Activated naive CD4-positive, alpha-beta T cell treated with anti-CD3 and anti-CD28 coated beads, Interleukin-2, amount 50 U/mL, for 72 hours (primary cell): ENCODE measurements around the gene ZNF43. TPM values are rescaled to one million over a fixed set of nuclear protein-coding genes. Genes with fewer than 3 reads are reported as not detected.
"Not testable (repeated sequence)": the region's sequence is repeated elsewhere in the genome, so short reads cannot be mapped to it uniquely, and the experiment has no call there.

Experiments
- ATAC-seq, 2 donors: fragments of 150-1000 bp; cut with Tn5 transposase; 2 replicates each; pipeline ENCODE4 v1.10.0; 2021; ENCODE audit warnings: mild to moderate bottlenecking in 2 of 2, moderate library complexity in 2 of 2
- DNase-seq, 2 donors: peaks; one replicate each; pipeline ENCODE4 v3.0.0; 2021 to 2022; ENCODE audit warnings: low spot score in 2 of 2
- H3K27ac Mint-ChIP-seq, 2 donors: one replicate each; pipeline ENCODE4 v1.8.0; 2022; ENCODE audit warnings: mild to moderate bottlenecking in 2 of 2, mixed read lengths in 2 of 2
- H3K36me3 Mint-ChIP-seq, 2 donors: one replicate each; pipeline ENCODE4 v1.8.0; 2022; ENCODE audit warnings: mixed read lengths in 2 of 2
- H3K9me3 Mint-ChIP-seq, 2 donors: one replicate each; pipeline ENCODE4 v1.8.0; 2022; ENCODE audit warnings: mixed read lengths in 2 of 2
- total RNA-seq, 2 donors: library from RNA; stranded (reverse); gene quantifications; one replicate each; pipeline ENCODE4 v1.2.3, GENCODE V29; 2022

ZNF43 gene
- total RNA-seq, 2 donors from 2014 or later: 34.0 to 37.7 TPM

GRCh38 chr19:21838646-21839045, 2.7 kb upstream of the ZNF43 start:
- H3K36me3 Mint-ChIP-seq: peaks cover 44 to 69% of the 10 kb centered on the region in 2 donors
- no peak overlapping the region for H3K27ac Mint-ChIP-seq
- H3K9me3 Mint-ChIP-seq: peaks cover 0 to 5% of the 10 kb centered on the region in 2 donors
- DNase-seq (no peak), ATAC-seq (no peak)

- DNase-seq (no peak), ATAC-seq (peak in 1 of 2 donors; percentile 0)
- Mint-ChIP-seq H3K27ac (peak overlapping the region; percentile 94 to 98), H3K9me3 (no peaks in the 10 kb centered on the region), H3K36me3 (peaks cover 32 to 71% of the 10 kb centered on the region in 2 donors)
Observed at GRCh38 chr19:21835429-21835809, 563 bp downstream of the ZNF43 start.

DNA sequence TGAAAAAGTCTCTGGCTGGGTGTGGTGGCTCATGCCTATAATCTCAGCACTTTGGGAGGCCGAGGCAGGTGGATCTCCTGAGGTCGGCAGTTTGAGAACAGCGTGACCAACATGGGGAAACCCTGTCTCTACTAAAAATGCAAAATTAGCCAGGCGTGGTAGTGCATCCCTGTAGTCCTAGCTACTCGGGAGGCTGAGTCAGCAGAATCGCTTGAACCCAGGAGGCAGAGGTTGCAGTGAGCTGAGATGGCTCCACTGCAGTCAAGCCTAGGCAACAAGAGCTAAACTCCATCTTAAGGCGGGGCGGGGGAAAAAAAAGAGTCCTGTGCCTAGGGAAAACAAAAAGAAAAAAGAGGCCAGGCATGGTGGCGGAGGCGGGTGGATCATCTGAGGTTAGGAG, 2.2 kb downstream of the ZNF43 start:
- no peak for ATAC-seq
- no peak for DNase-seq
- Mint-ChIP-seq H3K9me3 (peaks cover 5 to 6% of the 10 kb centered on the region in 2 donors), H3K36me3 (peaks cover 30 to 68% of the 10 kb centered on the region in 2 donors), H3K27ac (peak overlapping the region; percentile 30 to 82)

- H3K36me3 Mint-ChIP-seq: peaks cover 49 to 68% of the 10 kb centered on the region in 2 donors
Observed at GRCh38 chr19:21824679-21825078, 11.3 kb downstream of the ZNF43 start.

DNA sequence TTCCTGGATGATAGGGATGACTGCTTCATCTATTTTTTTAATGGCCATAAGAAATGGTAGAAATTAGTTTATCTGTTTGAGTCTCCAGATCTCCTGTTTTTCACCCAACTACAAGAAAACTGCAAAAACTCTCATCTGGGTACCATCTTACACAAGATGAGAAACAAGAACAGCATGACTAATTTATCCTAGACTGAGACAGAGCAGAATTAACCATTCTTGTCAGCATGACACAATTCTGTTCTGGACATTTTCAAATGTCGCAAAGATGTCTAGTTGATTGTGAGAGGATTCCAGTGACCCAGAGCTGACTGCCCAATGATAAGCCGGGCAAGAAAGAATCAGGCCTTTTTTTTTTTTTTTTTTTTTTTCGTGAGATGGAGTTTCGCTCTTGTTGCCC, 12.8 kb downstream of the ZNF43 start:
- DNase-seq (no peak), ATAC-seq (peak; percentile 64 to 68)
- Mint-ChIP-seq H3K36me3 (peaks cover 56 to 76% of the 10 kb centered on the region in 2 donors), H3K9me3 (peaks cover 8 to 20% of the 10 kb centered on the region in 2 donors), H3K27ac (no peak overlapping the region)

More at GRCh38 chr19:21824679-21825078, 11.3 kb downstream of the ZNF43 start:
- no peak for DNase-seq
- no peak overlapping the region for H3K27ac Mint-ChIP-seq
- H3K9me3 Mint-ChIP-seq: peaks cover 11 to 14% of the 10 kb centered on the region in 2 donors
- ATAC-seq: no peak

DNA sequence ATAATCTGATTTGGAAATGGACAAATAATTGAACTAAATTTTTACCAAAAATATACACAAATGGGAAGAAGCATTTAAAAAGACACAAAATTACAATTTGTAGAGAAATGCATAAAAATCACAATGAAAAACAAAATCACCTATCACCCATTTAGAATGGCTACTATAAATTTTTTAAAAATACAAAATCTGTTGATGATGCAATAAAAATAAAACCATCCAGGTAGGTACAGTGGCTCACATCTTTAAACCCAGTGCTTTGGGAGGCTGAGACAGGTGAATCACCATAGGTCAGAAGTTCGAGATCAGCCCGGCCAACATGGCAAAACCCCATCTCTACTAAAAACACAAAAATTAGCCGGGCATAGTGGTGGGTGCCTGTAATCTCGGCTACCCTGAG, 23.5 kb downstream of the ZNF43 start:
- no peak for ATAC-seq
- H3K36me3 Mint-ChIP-seq: peaks cover 55 to 88% of the 10 kb centered on the region in 2 donors
- no peak for DNase-seq
- H3K9me3 Mint-ChIP-seq: peaks cover 26 to 29% of the 10 kb centered on the region in 2 donors
- no peak overlapping the region for H3K27ac Mint-ChIP-seq

DNA sequence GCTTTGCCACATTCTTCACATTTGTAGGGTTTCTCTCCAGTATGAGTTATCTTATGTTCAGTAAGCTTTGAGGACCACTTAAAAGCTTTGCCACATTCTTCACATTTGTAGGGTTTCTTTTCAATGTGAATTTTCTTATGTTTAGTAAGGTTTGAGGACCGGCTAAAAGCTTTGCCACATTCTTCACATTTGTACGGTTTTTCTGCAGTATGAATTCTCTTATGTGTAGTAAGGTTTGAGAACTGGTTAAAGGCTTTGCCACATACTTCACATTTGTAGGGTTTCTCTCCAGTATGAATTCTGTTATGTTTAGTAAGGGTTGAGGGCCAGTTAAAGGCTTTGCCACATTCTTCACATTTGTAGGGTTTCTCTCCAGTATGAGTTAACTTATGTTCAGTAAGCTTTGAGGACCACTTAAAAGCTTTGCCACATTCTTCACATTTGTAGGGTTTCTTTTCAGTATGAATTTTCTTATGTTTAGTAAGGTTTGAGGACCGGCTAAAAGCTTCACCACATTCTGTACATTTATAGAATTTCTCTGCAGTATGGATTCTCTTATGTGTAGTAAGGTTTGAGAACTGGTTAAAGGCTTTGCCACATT, 27.5 kb downstream of the ZNF43 start:
- not testable (repeated sequence) for DNase-seq, ATAC-seq, H3K27ac Mint-ChIP-seq
- Mint-ChIP-seq H3K36me3 (peaks cover 41 to 68% of the 10 kb centered on the region in 2 donors), H3K9me3 (peaks cover 26 to 30% of the 10 kb centered on the region in 2 donors)

DNA sequence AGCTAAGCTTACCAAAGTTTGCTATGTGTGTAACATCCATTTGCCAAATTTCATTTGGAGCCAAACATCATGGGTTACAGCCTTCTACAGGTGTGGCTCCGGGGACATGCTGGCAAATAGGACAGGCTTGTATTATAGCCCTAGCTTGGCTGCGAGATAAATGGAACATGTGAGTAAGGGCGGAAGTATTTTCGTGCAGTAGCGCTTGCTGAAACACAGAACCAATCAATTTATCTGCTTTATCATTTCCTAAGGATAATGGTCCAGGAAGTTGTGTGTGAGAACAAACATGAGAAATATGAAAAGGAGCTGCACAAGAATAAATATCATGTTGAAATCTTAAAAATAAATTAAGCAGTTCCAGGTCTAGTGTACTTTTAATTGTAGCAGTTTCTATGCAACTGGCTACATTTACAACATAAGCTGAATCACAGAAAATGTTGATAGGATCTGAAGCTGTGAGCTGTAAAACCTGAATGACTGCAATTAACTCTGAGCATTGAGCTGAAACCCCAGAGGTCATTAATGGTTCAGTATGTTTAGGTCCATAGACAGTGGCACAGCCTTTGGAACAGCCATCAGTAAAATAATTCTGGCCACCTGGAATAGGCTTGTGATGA, 46.4 kb downstream of the ZNF43 start:
- Mint-ChIP-seq H3K36me3 (peaks cover 4 to 5% of the 10 kb centered on the region in 2 donors), H3K27ac (no peak overlapping the region), H3K9me3 (peaks cover 12 to 21% of the 10 kb centered on the region in 2 donors)
- no peak for ATAC-seq
- no peak for DNase-seq

DNA sequence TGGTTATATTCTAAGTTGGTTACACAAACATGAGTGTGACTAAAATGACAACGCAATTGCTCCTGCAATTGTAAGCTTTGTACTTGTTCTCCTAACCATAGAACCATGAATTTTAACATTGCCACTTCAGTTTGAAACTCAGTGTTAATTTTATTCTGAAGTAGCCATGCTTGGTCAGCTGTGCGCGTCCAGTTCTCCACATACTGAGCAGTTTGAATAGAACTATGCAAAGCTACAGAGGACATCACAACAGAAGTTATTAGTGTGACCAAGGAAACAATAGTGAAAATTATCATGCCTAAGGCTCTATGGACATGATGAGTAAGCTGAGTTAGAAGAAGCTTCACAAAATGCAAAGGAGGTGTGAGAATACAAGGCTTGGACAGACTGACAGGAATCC, 49.0 kb downstream of the ZNF43 start:
- H3K27ac Mint-ChIP-seq: no peak overlapping the region
- DNase-seq: no peak
- peaks cover 0 to 4% of the 10 kb centered on the region in 2 donors for H3K36me3 Mint-ChIP-seq
- H3K9me3 Mint-ChIP-seq: peaks cover 10 to 17% of the 10 kb centered on the region in 2 donors
- no peak for ATAC-seq

GRCh38 chr19:21775792-21776191, 60.2 kb downstream of the ZNF43 start:
- not testable (repeated sequence) for H3K9me3 Mint-ChIP-seq, H3K27ac Mint-ChIP-seq, ATAC-seq, H3K36me3 Mint-ChIP-seq, DNase-seq

DNA sequence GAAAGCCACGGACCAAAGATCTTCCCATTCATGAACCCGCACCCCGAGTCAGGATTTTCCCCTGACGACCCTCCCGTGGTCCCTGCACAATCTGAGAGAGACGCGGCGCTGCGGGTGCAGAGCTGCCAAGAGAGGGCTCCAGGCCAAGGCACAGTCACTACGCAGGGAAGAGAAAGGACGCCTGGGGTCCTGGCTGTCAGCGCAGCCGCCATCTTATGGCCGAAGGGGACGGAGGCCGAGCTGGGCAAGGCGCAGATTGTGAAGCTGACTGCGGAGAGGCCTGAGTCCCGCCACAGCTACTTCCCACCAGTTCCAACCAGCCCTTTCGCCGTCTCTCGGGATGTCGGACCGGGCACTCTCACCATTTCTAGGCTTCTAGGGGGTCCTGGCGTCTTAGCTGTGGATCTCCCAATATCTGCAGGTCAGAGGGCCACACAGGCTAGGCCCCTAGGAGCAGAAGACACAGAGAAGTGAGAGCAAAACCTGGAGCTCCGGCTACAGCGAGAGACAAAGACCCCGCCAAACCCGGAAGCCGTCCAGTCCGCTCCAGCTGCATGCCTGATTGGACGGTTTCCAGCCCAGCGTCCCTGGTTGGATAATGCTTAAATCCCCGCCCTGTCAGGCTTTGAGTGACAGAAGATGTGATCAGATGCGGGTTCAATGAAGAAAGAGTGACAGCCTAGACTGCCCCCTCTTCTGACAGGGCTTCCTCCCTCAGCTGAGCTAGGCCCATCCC, 68.7 kb downstream of the ZNF43 start, which contains the start of gene ZNF100:
ZNF100 (minus strand) TSS at position 515 of the 736 bp plus-strand sequence; CDS start at position 365, 150 bp downstream.
- peaks cover 0 to 4% of the 10 kb centered on the region in 2 donors for H3K9me3 Mint-ChIP-seq
- H3K27ac Mint-ChIP-seq: peak within 1 kb of the TSS; percentile 96 to 97
- ATAC-seq (peak; percentile 94 to 97), DNase-seq (peak; percentile 84 to 90)
- peaks cover 19 to 44% of the 10 kb centered on the region in 2 donors for H3K36me3 Mint-ChIP-seq

DNA sequence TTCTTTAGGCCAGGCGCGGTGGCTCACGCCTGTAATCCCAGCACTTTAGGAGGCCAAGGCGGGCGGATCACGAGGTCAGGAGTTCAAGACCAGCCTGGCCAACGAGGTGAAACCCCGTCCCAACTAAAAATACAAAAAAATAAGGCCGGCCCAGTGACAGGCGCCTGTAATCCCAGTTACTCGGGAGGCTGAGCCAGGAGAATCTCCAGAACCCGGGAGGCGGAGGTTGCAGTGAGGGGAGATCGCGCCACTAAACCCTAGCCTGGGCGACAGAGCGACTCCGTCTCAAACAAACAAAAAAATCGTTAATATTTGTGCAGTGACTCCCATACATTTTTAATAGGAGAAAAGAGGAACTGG, 69.3 kb downstream of the ZNF43 start:
- not testable (repeated sequence) for H3K9me3 Mint-ChIP-seq, DNase-seq
- ATAC-seq: peak in 1 of 2 donors; percentile 4
- Mint-ChIP-seq H3K36me3 (peaks cover 24 to 50% of the 10 kb centered on the region in 2 donors), H3K27ac (peak overlapping the region; percentile 96 to 97)

GRCh38 chr19:21765151-21765550, 70.8 kb downstream of the ZNF43 start:
- no peak overlapping the region for H3K27ac Mint-ChIP-seq
- no peaks in the 10 kb centered on the region for H3K9me3 Mint-ChIP-seq
- H3K36me3 Mint-ChIP-seq: peaks cover 27 to 63% of the 10 kb centered on the region in 2 donors
- DNase-seq (peak in 1 of 2 donors; percentile 11), ATAC-seq (peak in 1 of 2 donors; percentile 63)

DNA sequence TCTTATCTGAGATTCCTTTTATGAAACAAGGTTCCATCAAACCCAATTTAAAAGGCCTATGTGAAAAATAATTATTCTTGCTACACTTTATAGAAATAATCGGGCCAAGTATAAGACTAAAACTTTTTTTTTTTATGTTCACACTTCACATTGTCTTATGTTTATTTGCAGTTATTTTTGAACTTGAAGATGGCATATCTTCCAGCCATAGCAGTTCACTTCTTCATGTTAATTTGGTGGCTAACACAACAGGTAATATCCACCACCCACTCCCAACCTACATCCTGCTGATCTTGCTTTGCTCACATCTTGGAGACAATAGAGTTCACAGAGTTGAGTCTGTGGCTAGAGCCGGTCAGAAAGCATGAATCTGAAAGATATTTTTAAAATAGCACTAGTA, 74.4 kb downstream of the ZNF43 start:
- DNase-seq, H3K27ac Mint-ChIP-seq, ATAC-seq: not testable (repeated sequence)
- Mint-ChIP-seq H3K9me3 (peaks cover 0 to 15% of the 10 kb centered on the region in 2 donors), H3K36me3 (peaks cover 40 to 86% of the 10 kb centered on the region in 2 donors)

- peaks cover 50 to 89% of the 10 kb centered on the region in 2 donors for H3K36me3 Mint-ChIP-seq
- no peak for ATAC-seq
- no peak for DNase-seq
- no peak overlapping the region for H3K27ac Mint-ChIP-seq
- H3K9me3 Mint-ChIP-seq: peaks cover 0 to 30% of the 10 kb centered on the region in 2 donors
Observed at GRCh38 chr19:21758296-21758695, 77.7 kb downstream of the ZNF43 start.

GRCh38 chr19:21755555-21755954, 80.4 kb downstream of the ZNF43 start:
- peaks cover 0 to 33% of the 10 kb centered on the region in 2 donors for H3K9me3 Mint-ChIP-seq
- ATAC-seq, DNase-seq, H3K27ac Mint-ChIP-seq: not testable (repeated sequence)
- peaks cover 55 to 93% of the 10 kb centered on the region in 2 donors for H3K36me3 Mint-ChIP-seq
